Aorta (tissue), 5 donors: Measurements from ENCODE around the gene SLC30A9. TPM values are rescaled to one million over a fixed set of nuclear protein-coding genes. Genes with fewer than 3 reads are reported as not detected.

ENCODE experiments used
- ATAC-seq: fragments of 200-7000 bp; cut with Tn5 transposase; one replicate; pipeline ENCODE4 v1.9.1; 2022; ENCODE audit warnings: moderate library complexity; ENCODE audit not compliant: low FRiP score
- DNase-seq, 2 donors: peaks; one replicate each; pipeline ENCODE4 v3.0.0-alpha.2; 2020
- H3K27ac ChIP-seq, 2 donors: one replicate each; pipeline ENCODE4 v1.5.1; 2013; ENCODE audit warnings: low read length in 2 of 2, mild to moderate bottlenecking in 2 of 2, moderate library complexity in 2 of 2, control low read depth in 1 of 2, inconsistent platforms in 1 of 2, low read depth in 1 of 2
- H3K27me3 ChIP-seq, 2 donors: one replicate each; pipeline ENCODE4 v1.6.1; 2013; ENCODE audit warnings: control low read depth in 1 of 2, low read length in 1 of 2, mild to moderate bottlenecking in 1 of 2, moderate library complexity in 1 of 2; ENCODE audit not compliant: insufficient read depth in 2 of 2, control insufficient read depth in 1 of 2
- H3K36me3 ChIP-seq, 2 donors: one replicate each; pipeline ENCODE4 v1.6.1; 2013; ENCODE audit warnings: control low read depth in 1 of 2, low read length in 1 of 2, mild to moderate bottlenecking in 1 of 2; ENCODE audit not compliant: insufficient read depth in 2 of 2, control insufficient read depth in 1 of 2
- H3K4me1 ChIP-seq, 2 donors: one replicate each; pipeline ENCODE4 v1.6.1; 2013; ENCODE audit warnings: low read length in 2 of 2, control low read depth in 1 of 2, mild to moderate bottlenecking in 1 of 2, moderate library complexity in 1 of 2; ENCODE audit not compliant: insufficient read depth in 2 of 2, control insufficient read depth in 1 of 2
- H3K4me3 ChIP-seq, 2 donors: one replicate each; pipeline ENCODE4 v1.5.1; 2013; ENCODE audit warnings: low read length in 2 of 2, control low read depth in 1 of 2, mild to moderate bottlenecking in 1 of 2
- H3K9me3 ChIP-seq: one replicate; pipeline ENCODE4 v1.6.1; 2013; ENCODE audit warnings: mild to moderate bottlenecking, low read length; ENCODE audit not compliant: control insufficient read depth
- WGBS, 2 donors: extraction: QIAGEN DNeasy Blood & Tissue Kit; methylation state at CpG; one replicate each; pipeline ENCODE4 v1.1.7; 2013; 5-methylcytosine and 5-hydroxymethylcytosine counted together
- intact Hi-C, 2 donors: fragments of 100-400 bp; cut with DNase I; formaldehyde crosslinking; loops; one replicate each; pipeline versions ENCODE4 v1.14.2 to v1.15.0; 2022
- polyA plus RNA-seq, 2 donors: library from polyadenylated mRNA; stranded (reverse); fragments of 200-250 nt; gene quantifications; one replicate each; pipeline ENCODE4 v1.2.3, GENCODE V29; 2013
- total RNA-seq, 2 donors: library from RNA; stranded (reverse); fragmentation: NEBNext Ultra II Directional; extraction: Animal tissue kit (Norgen Biotek cat#: 25700); gene quantifications; one replicate each; pipeline ENCODE4 v1.2.1, GENCODE V29; 2021
- donor health status: healthy with polysubstance abuse.
- donor health status: Bipolar disorder and iron deficiency.
- donor health status: DM: no; HTN: no; CAD: no.
- donor health status: DM: no; HTN: no; CAD: no.
- donor health status: DM: yes; HTN: yes; CAD: no.

SLC30A9 gene
- total and polyA plus RNA-seq, 4 donors: 17.0 to 40.0 (median 27.7) TPM

DNA sequence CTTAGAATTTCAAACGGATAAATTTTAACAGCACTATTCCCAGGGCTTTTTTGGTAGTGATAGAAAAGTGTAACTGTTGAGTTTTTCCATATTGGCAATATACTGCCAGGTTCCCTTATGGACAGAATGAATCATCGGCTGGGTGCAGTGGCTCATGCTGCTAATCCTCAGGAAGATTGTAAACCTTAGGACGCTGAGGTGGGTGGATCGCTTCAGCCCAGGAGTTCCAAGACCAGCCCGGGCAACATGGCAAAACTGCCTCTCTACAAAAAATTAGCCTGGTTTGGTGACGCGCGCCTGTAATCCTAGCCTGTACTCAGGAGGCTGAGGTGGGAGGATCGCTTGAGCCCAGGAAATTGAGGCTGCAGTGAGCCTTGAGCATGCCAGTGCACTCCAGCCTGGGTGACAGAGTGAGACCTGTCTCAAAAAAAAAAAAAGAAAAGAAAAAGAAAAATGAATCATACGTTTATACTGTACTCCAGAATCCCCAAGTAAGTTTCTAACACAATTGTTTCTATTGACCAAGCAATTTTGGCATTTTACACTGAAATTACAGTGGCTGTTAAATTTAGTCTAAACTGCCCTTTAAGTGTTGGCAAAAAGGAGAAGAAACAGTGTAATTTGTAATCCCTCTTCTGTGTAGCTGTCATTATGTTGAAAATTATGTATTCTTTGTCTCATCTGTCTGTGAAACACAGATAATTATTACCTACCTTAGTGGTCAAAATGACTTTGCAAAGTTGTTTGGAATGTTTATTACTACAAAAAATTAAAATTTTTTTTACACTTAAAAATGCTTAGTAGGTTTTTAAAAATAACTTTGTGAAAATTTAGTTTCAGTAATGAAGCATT, 1.8 kb downstream of the SLC30A9 start:
- Histone ChIP-seq H3K4me1 (peaks cover 3 to 4% of the 10 kb centered on the region in 2 donors), H3K27ac (no peak overlapping the region), H3K27me3 (no peaks in the 10 kb centered on the region), H3K9me3 (no peaks in the 10 kb centered on the region), H3K4me3 (no peak overlapping the region), H3K36me3 (no peaks in the 10 kb centered on the region)
- 87% methylated on average over 10 of the region's 10 CpGs for WGBS, 2 donors
- intact Hi-C loops: loop anchor here in 1 of 2 donors (2.0 kb wide), 1 partner anchor 57 kb away; the partner anchor contains the start of gene TMEM33
- no peak for DNase-seq
- no peak for ATAC-seq

DNA sequence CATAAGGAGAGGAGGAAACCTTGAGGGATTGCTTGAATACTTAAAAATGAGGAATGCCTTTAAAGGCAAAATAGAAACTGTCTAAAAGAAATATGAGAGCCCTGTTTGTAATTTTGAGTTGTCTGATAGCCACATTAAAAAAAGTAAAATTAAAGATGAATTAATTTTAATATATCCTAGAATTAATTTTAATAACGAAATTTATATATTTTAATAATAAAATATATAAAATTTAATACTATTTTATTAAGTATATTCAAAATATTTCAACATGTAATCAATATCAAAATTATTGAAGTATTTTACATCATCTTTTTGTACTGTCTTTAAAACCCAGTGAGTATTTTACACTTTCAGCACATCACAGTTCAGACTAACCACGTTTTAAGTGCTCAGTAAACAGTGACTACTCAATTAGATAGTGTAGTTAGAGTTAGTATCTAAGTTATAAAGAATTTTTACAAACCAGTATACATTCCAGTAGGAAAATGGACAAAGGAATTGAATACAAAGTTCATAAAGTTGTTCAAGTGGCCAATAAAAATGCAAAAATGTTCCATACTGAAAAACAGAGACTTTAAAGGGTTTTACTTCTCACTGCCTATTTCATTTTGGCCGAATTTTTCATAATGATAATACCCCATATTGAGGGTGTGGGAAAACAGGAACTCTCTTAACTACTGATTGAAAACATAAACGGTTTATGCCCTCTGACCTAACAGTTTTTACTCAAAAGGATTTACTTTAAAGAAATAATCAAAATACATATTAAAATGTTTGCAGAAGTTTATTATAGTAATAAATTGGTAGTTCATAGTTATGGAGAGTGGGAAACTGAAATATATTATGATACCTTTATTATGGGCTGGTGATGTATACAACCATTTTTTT, 2.9 kb downstream of the SLC30A9 start:
- no peaks in the 10 kb centered on the region for H3K9me3 ChIP-seq
- 85 to 88% methylated on average over 4 of the region's 4 CpGs for WGBS, 2 donors
- H3K27me3 ChIP-seq: no peaks in the 10 kb centered on the region
- intact Hi-C loops: no loop called here
- ATAC-seq: no peak
- no peak for DNase-seq
- H3K4me1 ChIP-seq: peaks cover 3 to 4% of the 10 kb centered on the region in 2 donors
- no peaks in the 10 kb centered on the region for H3K36me3 ChIP-seq
- H3K4me3 ChIP-seq: no peak overlapping the region
- no peak overlapping the region for H3K27ac ChIP-seq

DNA sequence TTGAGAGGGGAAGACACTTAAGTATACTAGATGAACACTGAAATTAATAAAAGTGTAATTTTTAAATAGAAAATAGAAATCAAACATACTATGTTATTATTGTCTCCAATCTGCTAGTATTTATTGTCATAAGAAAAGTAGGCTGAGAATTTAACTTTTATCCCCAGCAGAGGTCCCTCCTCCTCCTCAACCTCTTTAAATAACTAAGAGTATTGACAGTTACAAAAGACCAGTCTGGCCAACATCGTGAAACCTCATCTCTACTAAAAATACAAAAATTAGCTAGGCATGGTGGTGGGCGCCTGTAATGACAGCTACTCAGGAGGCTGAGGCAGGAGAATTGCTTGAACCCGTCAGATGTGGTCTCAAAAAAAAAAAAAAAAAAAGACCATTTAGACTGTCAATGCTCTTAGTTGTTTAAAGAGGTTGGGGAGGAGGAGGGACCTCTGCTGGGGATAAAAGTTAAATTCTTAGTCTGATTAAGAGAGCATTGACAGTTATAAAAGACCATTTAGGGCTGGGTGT, 4.2 kb downstream of the SLC30A9 start:
- peaks cover 3 to 4% of the 10 kb centered on the region in 2 donors for H3K4me1 ChIP-seq
- intact Hi-C loops: no loop called here
- no peak overlapping the region for H3K27ac ChIP-seq
- DNase-seq: no peak
- no peaks in the 10 kb centered on the region for H3K9me3 ChIP-seq
- no peaks in the 10 kb centered on the region for H3K36me3 ChIP-seq
- no peak for ATAC-seq
- WGBS, 2 donors: 88 to 92% methylated on average over 3 of the region's 3 CpGs
- H3K4me3 ChIP-seq: no peak overlapping the region
- H3K27me3 ChIP-seq: no peaks in the 10 kb centered on the region

DNA sequence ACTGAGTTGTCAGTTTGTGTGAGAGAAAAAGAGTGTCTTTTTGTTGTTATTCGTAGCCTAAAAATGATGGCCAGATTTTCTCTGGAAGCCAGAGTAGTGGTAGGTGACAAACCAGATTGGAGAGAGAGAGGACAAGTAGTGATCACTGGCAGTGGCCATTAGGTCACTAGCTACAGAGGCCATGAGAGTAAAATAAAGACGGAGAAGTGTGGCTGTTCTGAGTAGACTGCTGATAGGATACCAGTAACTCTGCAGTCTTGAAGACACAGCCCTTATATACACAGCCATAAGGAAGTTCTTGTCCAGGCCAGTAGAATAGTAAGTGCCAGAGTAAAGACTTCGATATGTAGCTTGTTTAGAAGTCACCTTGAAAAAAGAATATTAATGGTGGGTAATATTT, 7.7 kb downstream of the SLC30A9 start:
- Histone ChIP-seq H3K27ac (no peak overlapping the region), H3K4me3 (no peak overlapping the region), H3K27me3 (no peaks in the 10 kb centered on the region), H3K9me3 (no peaks in the 10 kb centered on the region), H3K4me1 (no peaks in the 10 kb centered on the region), H3K36me3 (no peaks in the 10 kb centered on the region)
- no peak for DNase-seq
- intact Hi-C loops: no loop called here
- no peak for ATAC-seq
- 93% methylated on average over 3 of the region's 3 CpGs for WGBS, 2 donors

DNA sequence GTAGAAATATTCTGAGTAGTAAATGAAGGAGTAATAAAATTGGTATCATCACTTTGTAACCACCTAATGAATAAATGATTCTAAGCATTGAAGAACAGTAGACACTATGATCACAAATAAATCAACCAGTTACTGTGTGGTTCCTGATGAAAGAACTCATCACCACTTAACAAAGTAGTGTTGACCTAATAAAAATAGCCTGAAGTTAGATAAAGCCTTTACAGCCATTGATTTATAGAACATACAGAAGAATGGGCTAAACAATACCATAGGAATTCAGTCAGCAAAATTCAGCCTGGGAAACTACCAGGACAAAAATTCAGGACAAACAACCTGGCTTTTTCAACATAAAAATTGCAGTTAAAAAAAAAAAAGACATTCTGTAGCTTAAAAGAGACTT, 9.0 kb downstream of the SLC30A9 start:
- Histone ChIP-seq H3K4me1 (no peaks in the 10 kb centered on the region), H3K9me3 (no peaks in the 10 kb centered on the region), H3K27ac (no peak overlapping the region), H3K4me3 (no peak overlapping the region), H3K27me3 (no peaks in the 10 kb centered on the region), H3K36me3 (no peaks in the 10 kb centered on the region)
- intact Hi-C loops: no loop called here
- DNase-seq: no peak
- no peak for ATAC-seq

DNA sequence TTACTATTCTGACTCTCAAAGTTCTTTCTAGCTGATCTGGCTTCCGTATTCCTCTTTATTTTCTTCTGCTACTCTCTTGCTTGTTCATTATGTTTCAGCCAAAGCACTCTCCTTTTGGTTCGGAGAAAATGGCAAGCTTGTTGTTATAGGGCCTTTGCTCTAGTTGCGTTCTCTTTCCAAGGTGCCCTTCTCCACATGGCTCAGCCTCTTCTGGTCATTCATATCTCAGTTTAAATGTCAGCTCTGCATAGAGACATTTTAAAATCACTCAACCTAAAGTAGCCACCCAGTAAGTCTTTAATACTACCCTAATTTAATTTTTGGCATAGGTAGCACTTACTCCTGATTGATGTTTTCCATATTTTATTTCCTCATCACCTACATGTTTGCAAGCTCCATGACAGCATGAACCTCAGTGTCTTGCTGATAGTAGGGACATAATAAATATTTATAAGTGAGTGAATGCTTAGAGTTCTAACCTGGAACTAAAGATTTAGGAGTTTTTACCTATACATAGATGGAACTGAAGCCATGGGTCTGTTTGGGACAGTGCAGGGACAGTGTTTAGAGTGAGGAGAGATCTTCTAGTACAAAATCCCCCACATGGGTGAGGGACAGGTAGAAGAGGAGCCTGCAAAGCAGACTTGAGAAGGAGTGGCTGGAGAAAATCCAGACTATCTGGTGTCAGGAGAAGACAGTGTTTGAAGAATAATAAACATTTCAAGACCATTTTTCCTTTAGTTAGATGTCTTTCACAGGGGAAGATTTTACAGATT, 17.9 kb downstream of the SLC30A9 start:
- no peak overlapping the region for H3K27ac ChIP-seq
- ATAC-seq (no peak), DNase-seq (no peak)
- no peaks in the 10 kb centered on the region for H3K27me3 ChIP-seq
- 95% methylated on average over 3 of the region's 3 CpGs for WGBS, 2 donors
- peaks cover 2% of the 10 kb centered on the region in 2 donors for H3K36me3 ChIP-seq
- H3K4me1 ChIP-seq: no peaks in the 10 kb centered on the region
- H3K9me3 ChIP-seq: no peaks in the 10 kb centered on the region
- no peak overlapping the region for H3K4me3 ChIP-seq
- intact Hi-C loops: no loop called here

DNA sequence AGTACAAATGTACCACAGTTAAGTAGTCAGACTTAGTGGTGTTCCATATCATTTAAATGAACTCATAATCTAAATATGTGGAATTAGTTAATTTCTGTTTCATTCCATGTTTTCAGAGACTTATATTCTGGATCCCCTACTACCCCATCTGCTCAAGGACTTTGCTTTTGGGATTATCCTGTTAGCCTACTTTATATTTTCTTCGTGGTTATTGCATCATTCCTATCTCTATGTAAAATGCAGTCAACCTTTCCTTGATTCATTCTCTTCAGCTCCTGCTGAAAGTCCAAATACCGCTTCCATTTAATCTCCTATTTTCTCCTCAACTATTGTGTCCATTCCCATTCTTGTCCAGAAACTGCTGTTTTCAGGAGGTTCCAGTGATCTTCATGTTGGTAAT, 25.1 kb downstream of the SLC30A9 start:
- intact Hi-C loops: no loop called here
- ATAC-seq (no peak), DNase-seq (no peak)
- 89 to 93% methylated on average over 2 of the region's 2 CpGs for WGBS, 2 donors
- Histone ChIP-seq H3K27ac (no peak overlapping the region), H3K27me3 (no peaks in the 10 kb centered on the region), H3K4me3 (no peak overlapping the region), H3K36me3 (peaks cover 0 to 2% of the 10 kb centered on the region in 2 donors), H3K9me3 (no peaks in the 10 kb centered on the region), H3K4me1 (no peaks in the 10 kb centered on the region)

DNA sequence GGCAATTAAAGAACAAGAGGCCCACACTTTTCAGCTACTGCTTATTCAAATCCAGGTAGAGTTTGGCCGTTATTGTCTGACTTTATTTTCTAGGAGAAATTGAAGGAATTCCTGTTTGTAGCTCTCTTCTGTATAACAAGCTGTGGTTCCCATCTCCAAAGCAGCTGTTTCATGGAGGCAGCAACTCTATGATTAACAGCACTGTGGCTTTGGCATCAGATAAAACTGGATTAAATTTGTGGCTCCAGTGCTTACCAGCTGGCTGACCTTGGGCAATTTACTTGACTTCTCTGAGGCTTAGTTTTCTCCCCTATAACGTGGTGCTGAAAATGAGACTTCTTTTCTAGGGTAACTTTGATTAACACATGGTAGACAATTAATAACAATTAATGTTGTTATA, 28.1 kb downstream of the SLC30A9 start:
- intact Hi-C loops: no loop called here
- ATAC-seq: no peak
- WGBS, 2 donors: 81 to 90% methylated on average over 2 of the region's 2 CpGs

More for the DNA sequence above, 28.1 kb downstream of the SLC30A9 start:
- Histone ChIP-seq H3K4me1 (no peaks in the 10 kb centered on the region), H3K36me3 (no peaks in the 10 kb centered on the region), H3K27me3 (no peaks in the 10 kb centered on the region), H3K4me3 (no peak overlapping the region), H3K9me3 (no peaks in the 10 kb centered on the region), H3K27ac (no peak overlapping the region)
- no peak for DNase-seq
